ENCODE data around the gene SEPTIN11.

DNA sequence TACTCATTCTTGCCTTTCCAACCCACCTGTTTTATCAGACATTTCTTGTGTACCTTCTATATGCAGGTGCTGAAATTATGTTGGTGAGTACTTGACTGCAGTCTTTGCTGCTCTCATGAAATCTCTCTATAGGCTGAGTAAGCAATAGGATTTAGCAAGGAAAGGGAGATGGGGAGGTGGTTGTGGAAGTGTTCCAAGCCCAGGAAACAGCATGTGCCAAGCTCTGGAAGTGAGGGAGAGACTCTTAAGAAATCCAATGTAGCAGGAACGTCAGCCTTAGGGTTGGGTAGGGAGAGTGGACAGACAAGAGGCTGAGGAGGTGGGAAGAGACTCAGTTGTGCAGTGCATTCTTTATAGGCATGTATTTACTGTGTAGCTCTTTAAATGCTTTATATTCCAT, 5.6 kb downstream of the SEPTIN11 start:
- TF ChIP-seq CTCF (IDR thresholded peaks at IDR 0.05) (no peak), POLR2A (IDR thresholded peaks at IDR 0.05) (no peak), POLR2AphosphoS5 (IDR thresholded peaks at IDR 0.05; ENCODE audit: insufficient read depth in 1 of 2, low read depth in 1 of 2) (no peak)
